T1000 (cell line): ENCODE results near the gene STK26.
"Not testable (repeated sequence)": the region's sequence is repeated elsewhere in the genome, so short reads cannot be mapped to it uniquely, and the experiment has no call there.

ENCODE experiments used
- DNase-seq: peaks from one replicate; lab custom pipeline; 2025; ENCODE audit warnings: mixed read lengths; lab: John Stamatoyannopoulos, UW

The STK26 gene

DNA sequence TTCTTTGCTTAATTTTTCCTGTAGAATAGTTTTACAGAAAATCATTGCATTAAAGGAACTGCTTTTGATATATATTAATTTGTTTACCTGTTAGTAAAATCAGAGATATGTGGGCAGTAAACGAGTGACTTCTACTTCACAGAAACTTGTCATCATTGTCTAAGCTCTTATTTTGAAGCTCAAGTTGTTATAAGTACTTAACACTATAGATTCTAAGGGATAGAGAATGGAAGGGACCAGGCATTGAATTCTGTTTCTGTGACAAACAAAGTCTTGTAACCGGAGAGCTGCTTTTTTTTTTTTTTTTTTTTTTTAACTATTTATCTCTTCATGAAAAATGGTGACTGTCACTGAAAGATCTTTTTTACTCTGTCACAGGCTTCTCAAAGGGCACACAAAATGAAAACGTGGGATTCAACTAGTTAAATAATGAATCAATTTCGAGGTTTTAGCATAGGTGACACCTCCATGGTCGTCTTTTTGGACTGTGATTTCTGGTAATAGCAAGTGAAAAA lies 14.4 kb downstream of the STK26 start:
- no peak for DNase-seq

DNA sequence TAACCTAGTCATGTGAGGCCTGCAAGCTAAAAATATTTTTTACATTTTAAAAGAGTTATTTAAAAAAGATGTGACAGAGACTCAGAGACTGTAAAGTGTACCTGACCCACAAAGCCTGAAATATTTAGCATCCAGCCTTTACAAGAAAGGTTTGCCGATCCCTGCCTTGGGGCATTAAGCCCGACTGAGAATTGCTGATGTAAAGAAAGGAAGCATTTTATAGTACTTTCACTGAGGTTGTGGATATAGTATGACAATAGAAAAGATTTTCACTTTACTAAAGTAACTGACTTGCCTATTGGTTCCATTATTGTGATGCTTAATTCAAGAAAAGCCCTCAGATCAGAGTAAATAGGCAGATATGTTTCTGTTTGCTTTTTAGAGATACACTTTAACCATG lies 17.0 kb downstream of the STK26 start:
- DNase-seq: no peak

DNA sequence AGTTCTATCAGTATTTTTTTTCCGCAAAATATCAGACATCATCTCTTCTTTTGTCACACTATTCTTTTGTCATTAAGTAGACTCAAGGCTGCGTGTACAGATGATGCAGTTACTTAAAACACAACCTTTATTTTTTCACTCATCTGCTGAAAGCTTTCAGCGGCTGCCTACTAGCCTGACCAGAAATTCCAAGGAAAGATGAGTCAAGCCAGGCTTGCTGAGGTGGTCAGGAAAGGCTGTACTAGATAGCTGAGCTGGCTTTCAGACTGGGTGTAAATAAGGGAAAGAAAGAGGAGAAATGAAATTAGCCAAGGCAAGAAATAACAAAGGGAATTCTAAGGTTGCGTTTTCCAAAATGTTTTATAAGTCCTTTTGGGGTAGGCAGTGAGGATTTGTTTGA lies 17.9 kb downstream of the STK26 start:
- no peak for DNase-seq

DNA sequence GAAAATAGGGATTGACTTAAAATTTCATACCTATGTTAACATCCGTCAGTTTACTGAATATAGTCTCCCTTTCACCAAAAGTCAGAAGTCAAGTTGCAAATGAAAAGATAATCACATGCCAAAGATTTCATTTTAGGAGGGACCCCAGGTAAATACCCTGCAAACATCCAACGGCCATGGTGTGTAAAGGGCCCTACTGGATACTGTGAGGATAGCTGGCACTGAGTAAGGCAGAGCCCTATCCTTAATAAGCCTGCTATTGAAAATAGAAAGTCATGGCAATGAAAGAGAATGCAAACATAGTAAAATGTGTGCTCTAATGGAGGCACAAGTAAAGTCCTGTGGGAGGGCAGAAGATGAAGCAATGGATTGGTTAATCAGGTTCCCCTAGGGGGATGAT lies 20.9 kb downstream of the STK26 start:
- DNase-seq: no peak

DNA sequence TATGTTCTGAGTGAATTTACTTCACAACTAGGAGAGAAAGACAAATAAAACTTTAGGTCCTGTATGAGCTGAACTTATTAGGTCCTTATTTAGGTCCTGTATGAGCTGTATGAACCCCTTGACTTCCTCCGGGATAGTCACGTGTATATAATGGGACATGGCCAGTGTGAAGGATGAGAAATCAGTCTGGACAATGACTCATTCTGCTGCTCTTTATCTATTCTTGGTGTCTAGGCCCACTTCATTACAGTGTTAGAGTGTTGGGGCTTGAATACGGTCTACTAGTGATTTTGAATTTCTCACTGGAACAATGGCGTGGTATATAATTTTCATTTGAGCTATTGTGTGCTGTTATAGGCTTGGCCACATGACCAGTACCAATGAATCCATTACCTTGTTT lies 21.9 kb downstream of the STK26 start:
- DNase-seq: no peak

DNA sequence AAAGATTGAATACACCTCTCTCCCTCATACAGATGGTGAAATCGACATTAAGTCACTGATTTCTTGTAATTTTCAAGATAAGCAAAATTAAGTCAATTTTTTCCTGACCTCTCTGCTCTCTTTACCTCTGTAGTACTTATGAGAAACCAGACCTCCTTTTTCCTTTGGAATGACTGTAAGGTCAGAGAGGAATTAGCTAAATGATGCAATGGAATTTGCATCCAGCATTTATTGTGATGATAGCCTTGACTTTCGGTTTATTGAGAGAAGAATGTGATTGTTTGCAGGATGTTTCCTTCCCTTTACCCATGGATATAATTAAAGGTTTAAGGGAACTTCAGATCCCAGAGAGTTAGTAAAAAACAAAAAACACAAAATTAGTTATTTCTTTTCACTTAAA lies 22.4 kb downstream of the STK26 start:
- DNase-seq: no peak

DNA sequence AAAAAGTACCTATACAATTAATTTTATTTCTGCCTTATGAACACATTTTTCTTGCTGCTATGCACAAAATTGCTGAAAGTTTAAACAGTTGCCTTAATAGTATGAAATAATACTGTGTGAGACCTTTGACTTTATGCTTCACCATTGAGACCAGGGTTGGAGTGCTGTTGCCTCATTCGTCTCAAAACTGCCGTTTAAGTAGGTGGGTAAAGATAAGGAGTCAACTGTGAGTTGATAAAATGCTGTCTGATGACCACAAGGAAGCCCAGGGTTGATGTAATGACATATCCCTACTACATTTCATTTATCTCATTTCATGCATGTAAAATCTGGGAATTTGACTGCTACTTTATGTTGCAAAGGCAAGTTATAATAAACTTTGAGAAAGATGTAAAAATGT lies 23.4 kb downstream of the STK26 start:
- no peak for DNase-seq

DNA sequence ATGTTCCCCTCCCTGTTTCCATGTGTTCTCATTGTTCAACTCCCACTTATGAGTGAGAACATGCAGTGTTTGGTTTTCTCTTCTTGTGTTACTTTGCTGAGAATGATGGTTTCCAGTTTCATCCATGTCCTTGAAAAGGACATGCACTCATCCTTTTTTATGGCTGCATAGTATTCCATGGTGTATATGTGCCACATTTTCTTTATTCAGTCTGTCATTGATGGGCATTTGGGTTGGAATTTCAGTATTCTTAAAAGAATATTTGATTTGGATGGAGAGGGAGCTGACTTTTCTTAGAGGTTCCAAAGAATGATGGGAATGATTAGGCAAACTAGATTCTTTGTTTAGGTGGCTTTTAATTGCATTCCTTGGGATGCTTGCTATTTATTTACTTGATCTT lies 28.7 kb downstream of the STK26 start:
- not testable (repeated sequence) for DNase-seq

DNA sequence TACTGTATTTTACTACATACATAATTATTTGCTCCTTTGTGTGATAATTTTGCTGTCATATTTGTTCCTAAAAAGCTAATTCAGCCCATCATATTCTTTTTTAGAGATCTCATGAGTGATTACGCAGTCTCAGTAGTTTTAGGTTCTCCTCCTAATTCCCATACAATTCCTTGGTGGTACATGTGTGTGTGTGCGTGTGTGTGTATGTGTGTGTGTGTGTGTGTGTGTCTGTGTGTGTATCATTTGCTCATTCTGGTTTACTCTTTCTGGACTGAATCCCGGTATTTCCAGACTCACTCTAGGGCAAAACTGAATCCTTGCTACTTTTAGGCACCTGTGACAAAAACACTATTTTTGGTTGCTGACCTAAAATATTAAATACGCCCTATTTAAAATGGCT lies 34.9 kb downstream of the STK26 start:
- no peak for DNase-seq

DNA sequence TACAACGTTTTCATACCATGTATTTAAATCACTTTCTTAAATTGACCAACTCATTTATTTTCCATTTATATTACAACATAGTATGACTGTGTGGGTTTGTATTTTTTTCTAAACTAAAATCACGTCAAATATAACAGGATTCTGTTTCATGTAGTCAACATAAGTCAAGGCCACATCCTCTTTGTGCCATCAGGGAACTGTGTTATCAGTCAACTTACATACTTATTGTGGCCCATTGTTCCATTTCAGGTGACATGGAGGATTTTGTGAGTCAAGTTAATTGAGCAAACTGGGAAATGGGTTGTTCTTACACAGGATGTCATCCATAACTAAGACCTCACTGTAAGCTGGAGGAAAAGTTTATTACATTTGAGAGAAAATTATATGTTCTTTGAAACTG lies 35.9 kb downstream of the STK26 start:
- DNase-seq: no peak

DNA sequence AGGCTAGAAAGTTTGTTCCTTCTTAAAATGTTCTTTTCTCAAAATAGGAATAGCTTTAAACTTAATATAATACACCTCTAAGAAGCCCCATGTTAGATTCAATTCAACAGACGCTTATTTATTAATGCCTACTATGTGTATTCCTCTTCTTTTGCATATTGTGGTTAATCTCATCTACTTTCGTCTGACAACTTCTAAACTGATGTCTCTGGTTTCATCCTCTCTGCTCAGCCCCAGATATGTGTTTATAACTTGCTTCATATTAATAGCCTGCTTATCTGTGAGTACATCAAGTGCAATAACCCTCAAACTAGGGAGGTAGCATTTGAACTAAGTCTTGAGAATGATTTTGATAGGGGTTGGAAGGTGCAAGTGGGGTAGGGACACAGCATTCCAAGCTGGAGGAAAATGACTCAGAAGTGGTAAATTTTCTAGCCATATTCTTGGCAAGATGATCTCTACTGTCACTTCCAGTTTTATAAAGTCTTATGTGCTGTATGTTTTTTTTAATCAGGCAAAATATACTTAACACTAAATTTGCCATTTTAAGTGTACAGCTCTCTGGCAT lies 37.0 kb downstream of the STK26 start:
- DNase-seq: no peak

DNA sequence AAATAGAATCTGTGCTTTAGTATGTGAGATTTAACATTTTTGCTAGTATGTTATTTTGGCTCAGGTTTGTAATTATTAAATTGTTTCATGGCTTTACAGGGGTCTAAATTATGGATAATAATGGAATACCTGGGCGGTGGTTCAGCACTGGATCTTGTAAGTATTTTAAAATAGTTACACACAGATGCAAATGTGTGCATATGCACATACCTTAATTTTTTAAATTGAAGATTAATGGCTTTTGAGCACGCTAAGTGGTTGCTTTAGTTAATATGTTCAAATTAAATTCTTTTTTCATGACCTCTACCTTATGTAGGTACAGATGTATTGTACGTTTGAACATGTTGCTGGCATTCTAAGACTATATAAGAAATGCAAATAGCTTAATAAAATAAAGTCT lies 40.2 kb downstream of the STK26 start:
- no peak for DNase-seq

DNA sequence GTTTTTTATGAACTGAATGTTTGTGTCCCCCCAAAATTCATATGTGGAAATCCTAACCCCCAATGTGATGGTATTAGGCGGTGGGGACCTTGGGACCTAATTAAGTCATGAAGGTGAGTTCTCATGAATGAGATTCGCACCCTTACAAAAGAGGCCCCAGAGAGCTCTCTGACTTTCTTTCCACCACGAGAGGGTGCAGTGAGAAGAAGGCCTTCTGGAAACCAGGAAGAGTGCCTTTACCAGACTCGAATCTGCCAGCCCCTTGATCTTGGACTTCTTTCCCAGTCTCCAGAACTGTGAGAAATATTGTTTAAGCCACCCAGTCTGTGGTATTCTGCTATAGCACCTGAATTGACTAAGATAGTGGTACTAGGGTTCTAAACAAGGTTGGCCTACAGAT lies 40.8 kb downstream of the STK26 start:
- DNase-seq: no peak

DNA sequence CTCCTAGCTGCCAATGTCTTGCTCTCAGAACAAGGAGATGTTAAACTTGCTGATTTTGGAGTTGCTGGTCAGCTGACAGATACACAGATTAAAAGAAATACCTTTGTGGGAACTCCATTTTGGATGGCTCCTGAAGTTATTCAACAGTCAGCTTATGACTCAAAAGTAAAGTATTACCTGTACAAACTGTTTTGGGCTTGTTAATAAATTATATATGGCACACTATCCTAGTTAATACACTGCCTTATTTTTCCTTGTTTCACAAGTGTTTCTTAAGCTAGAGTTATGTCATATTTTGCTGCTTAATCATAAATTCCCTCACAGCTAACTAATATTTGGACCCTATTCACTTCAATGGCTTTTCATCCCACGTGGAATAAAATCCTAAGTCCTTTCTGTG lies 45.3 kb downstream of the STK26 start:
- DNase-seq: no peak

DNA sequence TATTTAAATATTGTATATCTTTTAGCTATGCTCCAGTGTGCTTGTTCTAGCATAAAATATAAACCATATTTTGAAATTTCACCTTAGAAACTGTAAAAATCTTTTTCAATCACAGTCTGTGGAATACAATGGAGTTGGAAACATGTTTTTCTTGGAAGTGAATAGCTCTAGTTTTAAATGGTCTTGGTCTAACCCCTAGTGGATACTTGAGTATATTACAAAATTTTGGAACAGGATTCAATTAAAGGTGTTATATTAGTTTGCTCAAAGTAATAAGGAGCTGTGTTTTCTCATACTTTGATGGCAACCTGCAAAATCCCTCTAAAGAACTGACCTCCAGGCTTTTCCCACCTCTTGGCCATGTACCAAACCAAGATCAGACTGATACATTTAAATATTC lies 48.2 kb downstream of the STK26 start:
- DNase-seq: no peak

DNA sequence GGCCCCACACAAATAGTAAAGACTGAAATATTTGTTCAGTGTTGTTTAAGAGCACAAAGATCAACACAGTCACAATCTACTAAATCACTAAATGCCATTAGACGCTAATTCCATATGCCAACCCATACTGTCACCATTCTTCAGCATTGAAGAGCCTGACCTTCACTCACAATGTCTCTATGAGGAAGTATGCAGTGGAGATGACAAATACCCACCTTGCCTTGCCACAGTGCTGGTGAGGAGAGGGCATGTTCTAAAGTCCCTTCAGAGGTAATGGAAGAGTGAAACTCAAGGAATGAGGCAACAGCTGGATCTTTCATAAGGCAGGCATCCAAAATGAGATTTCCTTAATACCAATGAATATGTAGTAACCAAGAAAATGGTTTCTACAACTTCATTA lies 54.3 kb downstream of the STK26 start:
- no peak for DNase-seq

DNA sequence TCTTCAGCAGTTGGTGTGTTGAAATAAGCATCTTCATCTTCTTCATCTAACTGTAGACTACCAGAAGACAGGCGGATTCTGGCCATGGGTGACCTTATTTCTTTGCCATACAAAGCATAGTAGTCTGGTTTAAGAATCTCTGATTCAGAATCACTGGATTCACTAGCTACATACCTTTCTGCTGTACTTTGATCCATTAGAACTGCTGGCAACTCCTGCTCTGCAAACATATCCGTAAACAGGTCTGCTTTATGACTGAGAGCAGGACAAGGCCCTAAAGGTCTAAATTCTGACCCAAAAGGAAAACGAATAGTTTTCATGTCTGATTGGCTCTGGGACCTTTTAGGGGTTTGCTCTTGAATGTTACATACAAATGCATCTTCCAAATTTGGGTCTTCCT lies 54.8 kb downstream of the STK26 start:
- no peak for DNase-seq

DNA sequence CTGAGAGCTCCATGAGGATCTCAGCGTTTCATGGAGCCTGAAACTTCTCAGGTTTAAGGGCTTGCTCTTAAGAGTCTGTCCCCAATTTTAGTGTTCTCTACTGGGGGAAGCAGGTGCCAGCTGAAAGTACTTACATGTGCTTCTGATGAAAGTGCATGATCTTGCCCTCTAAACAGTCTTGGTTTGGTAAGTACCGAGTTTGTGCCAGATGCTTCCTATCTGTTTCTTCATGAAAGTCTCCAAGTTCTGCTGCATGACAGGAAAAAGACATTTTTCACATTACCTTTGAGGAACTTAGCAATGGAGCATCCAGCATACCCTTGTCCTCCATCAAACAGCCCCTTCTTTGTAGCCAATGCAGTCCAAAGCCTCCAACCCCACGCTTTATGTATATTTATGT lies 62.7 kb downstream of the STK26 start:
- DNase-seq: no peak

DNA sequence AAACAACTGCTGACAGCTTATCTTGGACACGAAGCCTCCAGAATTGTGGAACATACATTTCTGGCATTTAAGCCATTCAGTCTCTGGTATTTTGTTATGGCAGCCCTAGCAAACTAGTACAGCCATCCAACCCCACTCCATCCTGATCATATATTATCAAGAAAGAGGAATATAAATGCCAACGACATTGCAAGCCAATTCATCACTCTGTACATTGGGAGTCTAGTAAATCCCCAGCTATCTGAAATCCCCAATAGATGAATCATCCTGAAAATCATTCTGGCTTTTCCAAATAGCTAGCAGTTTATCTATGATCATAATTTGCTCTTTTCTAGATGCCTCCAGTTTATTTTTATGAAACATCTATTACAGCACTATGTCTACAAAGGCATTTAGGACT lies 63.6 kb downstream of the STK26 start:
- no peak for DNase-seq

DNA sequence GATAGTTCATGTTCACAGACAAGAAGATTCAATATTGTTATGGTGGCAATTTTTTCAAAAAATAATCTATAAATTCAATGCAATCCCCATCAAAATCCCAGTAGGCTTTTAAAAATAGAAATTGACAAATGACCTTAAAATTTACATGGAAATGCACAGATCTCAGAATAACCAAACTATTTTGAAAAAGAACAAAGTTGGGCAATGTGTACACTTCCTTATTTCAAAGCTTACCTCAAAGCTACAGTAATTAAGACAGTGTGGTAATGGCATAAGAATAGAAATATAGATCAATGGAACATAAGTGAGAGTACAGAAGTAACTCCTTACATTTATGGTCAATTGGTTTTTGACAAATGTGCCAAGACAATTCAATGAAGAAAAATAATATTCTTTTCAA lies 65.8 kb downstream of the STK26 start:
- DNase-seq: no peak

DNA sequence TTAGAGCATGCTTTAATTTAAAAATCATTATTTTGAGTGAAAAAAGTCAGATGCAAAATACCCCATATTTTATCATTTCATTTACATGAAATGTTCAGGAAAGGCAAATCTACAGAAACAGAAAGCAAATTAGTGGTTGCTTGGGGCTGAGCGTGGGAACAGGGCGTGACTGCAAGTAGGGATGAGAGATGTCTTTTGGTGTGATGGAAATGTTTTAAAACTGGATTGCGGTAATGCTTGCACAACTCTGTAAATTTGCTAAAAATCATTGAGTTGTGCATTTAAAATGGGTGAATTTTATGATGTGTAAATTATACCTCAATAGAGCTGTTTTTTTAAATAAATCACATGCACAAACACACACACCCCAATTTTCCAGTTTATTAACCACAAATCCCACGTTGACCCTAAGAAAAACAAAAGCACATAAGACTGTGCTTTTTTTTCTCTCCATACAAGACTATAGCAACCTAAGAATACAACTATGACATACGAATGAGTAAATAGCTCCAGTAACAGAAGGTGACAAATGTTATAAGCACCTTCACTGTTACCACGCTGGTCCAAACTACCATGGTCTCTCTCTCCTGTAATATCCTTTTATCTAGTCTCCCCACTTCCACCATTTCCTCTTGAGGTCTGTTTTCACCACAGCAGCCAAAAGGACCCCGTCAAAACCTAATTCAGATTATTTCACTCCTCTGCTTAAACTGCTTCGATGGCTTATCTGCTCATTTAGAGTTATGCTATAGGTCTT lies 67.5 kb downstream of the STK26 start:
- no peak for DNase-seq

DNA sequence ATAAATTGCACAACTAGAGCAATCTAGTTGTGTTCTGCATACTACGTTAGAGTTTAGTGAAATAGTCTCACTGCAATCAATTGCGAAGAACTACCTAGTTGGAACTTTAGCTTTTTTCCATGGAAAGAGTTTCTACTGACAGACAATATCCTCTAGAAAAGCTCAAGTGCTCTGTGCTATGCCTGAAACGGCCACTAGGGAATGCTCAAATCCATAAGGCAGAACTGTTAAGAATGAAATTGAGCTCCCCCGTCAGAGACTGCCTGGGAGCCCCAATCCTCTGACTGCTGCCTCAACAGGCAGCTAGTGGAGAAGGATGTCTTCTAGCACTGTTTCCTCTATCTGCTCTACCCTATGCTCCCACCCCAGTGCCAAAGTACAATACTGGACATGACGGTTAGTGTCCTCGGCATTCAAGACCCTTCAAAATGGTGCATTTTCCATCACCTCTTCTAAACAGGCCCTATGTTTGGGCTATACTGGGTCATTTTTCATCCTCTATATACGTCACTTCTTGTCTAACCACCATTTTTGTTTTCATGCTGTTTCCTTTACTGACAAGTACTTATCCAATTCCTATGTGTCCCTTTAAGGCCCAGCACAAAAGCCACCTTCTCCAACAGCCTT lies 69.5 kb downstream of the STK26 start:
- no peak for DNase-seq

DNA sequence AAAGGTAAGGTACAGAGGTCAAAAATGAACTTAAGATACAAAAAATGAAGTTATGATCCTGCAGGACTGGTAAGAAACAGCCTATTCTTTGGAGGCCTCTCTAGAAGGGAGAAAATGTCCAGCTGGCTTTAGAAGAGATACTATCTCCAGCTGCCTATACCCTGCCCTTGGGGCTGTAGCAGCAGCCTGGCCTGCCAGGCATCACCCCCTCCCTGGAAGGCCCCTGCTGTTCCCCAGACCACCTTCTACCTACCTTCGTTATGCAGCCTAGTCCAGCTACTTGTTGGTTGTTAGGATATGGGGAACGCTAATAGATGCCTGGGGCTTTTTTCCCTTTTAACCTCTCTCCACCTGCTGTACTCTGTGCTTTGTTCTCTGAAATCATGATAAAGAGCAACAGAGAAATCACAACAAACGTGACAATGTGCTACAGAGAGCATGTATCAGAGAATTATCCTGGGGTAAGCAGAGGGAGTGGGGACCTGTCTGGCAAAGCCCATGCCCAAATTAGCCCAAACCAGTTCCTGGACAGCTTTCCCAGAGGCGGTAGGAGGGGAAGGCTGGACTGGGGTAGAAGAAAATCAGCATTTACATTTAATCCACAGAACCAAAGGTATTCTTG lies 70.2 kb downstream of the STK26 start:
- no peak for DNase-seq
